Measurements from ENCODE around the gene CNTN5.
"Not testable (repeated sequence)": the region's sequence is repeated elsewhere in the genome, so short reads cannot be mapped to it uniquely, and the experiment has no call there.

CNTN5 gene

GRCh38 chr11:99814021-99814420 is 793.3 kb downstream of the CNTN5 start:
- no peaks in the 10 kb centered on the region for H3K36me3 ChIP-seq (ENCODE audit: control insufficient read depth, insufficient read depth, low read length)
- no peak overlapping the region for H3K4me3 ChIP-seq (ENCODE audit: low read depth, low read length)
- H3K9me3 ChIP-seq (ENCODE audit: control insufficient read depth, insufficient read depth, low read length), result no peaks in the 10 kb centered on the region
- H3K9ac ChIP-seq (ENCODE audit: low read depth, low read length), result no peak overlapping the region
- no peaks in the 10 kb centered on the region for H3K27me3 ChIP-seq (ENCODE audit: control insufficient read depth, insufficient read depth, low read length)
- no peaks in the 10 kb centered on the region for H3K4me1 ChIP-seq (ENCODE audit: control insufficient read depth, insufficient read depth, low read length)

DNA sequence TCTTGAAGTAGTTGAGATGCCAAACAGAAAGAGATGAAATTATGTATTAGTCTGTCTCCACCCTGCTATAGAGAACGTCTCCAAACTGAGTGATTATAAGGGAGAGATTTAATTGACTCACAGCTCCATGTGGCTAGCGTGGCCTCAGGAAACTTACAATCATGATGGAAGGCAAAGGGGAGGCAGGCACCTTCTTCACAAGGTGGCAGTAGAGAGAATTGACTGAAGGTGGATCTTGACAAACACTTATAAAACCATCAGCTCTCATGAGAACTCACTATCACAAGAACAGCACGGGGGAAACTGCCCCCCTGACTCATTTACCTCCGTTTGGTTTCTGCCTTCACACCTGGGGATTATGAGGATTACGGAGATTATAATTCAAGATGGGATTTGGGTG is 794.0 kb downstream of the CNTN5 start:
- H3K36me3 ChIP-seq (ENCODE audit: control insufficient read depth, insufficient read depth, low read length), result no peaks in the 10 kb centered on the region
- H3K9ac ChIP-seq (ENCODE audit: low read depth, low read length), result no peak overlapping the region
- H3K4me3 ChIP-seq (ENCODE audit: low read depth, low read length), result no peak overlapping the region
- H3K9me3 ChIP-seq (ENCODE audit: control insufficient read depth, insufficient read depth, low read length), result no peaks in the 10 kb centered on the region
- H3K27me3 ChIP-seq (ENCODE audit: control insufficient read depth, insufficient read depth, low read length), result no peaks in the 10 kb centered on the region
- no peaks in the 10 kb centered on the region for H3K4me1 ChIP-seq (ENCODE audit: control insufficient read depth, insufficient read depth, low read length)

- Histone ChIP-seq H3K9ac (ENCODE audit: low read depth, low read length) (no peak overlapping the region), H3K27me3 (ENCODE audit: control insufficient read depth, insufficient read depth, low read length) (no peaks in the 10 kb centered on the region), H3K4me3 (ENCODE audit: low read depth, low read length) (no peak overlapping the region), H3K9me3 (ENCODE audit: control insufficient read depth, insufficient read depth, low read length) (no peaks in the 10 kb centered on the region), H3K4me1 (ENCODE audit: control insufficient read depth, insufficient read depth, low read length) (no peaks in the 10 kb centered on the region), H3K36me3 (ENCODE audit: control insufficient read depth, insufficient read depth, low read length) (no peaks in the 10 kb centered on the region)
Measured at GRCh38 chr11:99818991-99819390, 798.2 kb downstream of the CNTN5 start.

- no peaks in the 10 kb centered on the region for H3K9me3 ChIP-seq (ENCODE audit: control insufficient read depth, insufficient read depth, low read length)
- H3K36me3 ChIP-seq (ENCODE audit: control insufficient read depth, insufficient read depth, low read length), result no peaks in the 10 kb centered on the region
- no peak overlapping the region for H3K4me3 ChIP-seq (ENCODE audit: low read depth, low read length)
- no peaks in the 10 kb centered on the region for H3K4me1 ChIP-seq (ENCODE audit: control insufficient read depth, insufficient read depth, low read length)
- H3K9ac ChIP-seq (ENCODE audit: low read depth, low read length), result no peak overlapping the region
- H3K27me3 ChIP-seq (ENCODE audit: control insufficient read depth, insufficient read depth, low read length), result no peaks in the 10 kb centered on the region
Measured at GRCh38 chr11:99822846-99823565, 802.3 kb downstream of the CNTN5 start.

GRCh38 chr11:99836739-99837138 is 816.0 kb downstream of the CNTN5 start:
- H3K27me3 ChIP-seq (ENCODE audit: control insufficient read depth, insufficient read depth, low read length); H3K4me3 ChIP-seq (ENCODE audit: low read depth, low read length); H3K4me1 ChIP-seq (ENCODE audit: control insufficient read depth, insufficient read depth, low read length); H3K36me3 ChIP-seq (ENCODE audit: control insufficient read depth, insufficient read depth, low read length); H3K9ac ChIP-seq (ENCODE audit: low read depth, low read length); H3K9me3 ChIP-seq (ENCODE audit: control insufficient read depth, insufficient read depth, low read length): not testable (repeated sequence)

DNA sequence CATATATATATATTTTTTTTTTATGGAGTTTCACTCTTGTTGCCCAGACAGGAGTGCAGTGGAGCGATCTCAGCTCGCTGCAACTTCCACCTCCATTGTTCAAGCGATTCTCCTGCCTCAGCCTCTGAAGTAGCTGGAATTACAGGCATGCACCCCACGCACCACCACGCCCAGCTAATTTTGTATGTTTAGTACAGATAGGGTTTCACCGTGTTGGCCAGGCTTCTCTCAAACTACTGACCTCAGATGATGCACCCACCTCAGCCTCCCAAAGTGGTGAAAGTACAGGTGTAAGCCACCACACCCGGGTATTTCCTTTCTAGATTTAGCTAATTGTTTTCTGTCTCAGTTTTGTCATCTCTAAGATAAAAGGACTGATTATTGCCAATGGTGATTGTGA is 821.1 kb downstream of the CNTN5 start:
- Histone ChIP-seq H3K27me3 (ENCODE audit: control insufficient read depth, insufficient read depth, low read length) (no peaks in the 10 kb centered on the region), H3K36me3 (ENCODE audit: control insufficient read depth, insufficient read depth, low read length) (no peaks in the 10 kb centered on the region), H3K9ac (ENCODE audit: low read depth, low read length) (no peak overlapping the region), H3K9me3 (ENCODE audit: control insufficient read depth, insufficient read depth, low read length) (no peaks in the 10 kb centered on the region), H3K4me1 (ENCODE audit: control insufficient read depth, insufficient read depth, low read length) (no peaks in the 10 kb centered on the region), H3K4me3 (ENCODE audit: low read depth, low read length) (no peak overlapping the region)

GRCh38 chr11:99865951-99866350 is 845.2 kb downstream of the CNTN5 start:
- Histone ChIP-seq H3K4me3 (ENCODE audit: low read depth, low read length) (no peak overlapping the region), H3K9me3 (ENCODE audit: control insufficient read depth, insufficient read depth, low read length) (no peaks in the 10 kb centered on the region), H3K27me3 (ENCODE audit: control insufficient read depth, insufficient read depth, low read length) (no peaks in the 10 kb centered on the region), H3K4me1 (ENCODE audit: control insufficient read depth, insufficient read depth, low read length) (peaks cover 2% of the 10 kb centered on the region), H3K9ac (ENCODE audit: low read depth, low read length) (no peak overlapping the region), H3K36me3 (ENCODE audit: control insufficient read depth, insufficient read depth, low read length) (no peaks in the 10 kb centered on the region)

DNA sequence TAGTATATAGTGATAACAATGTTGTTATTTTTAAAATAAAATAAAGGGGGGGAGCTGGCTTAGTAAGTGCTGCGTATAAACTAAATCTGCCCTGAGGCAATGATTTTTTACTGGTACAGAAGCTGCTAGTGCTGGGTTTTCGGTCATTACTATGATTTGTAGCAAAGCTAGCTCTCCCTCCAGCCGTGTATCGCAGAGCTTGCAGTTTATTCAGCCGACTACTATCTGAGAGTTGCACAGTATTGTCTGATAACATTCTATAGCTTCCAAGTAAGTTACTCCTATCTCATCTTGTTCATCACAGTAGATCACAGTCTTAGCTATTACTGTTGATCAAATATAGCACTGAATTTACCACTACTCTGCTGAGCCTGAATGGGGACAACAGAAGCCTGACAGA is 860.9 kb downstream of the CNTN5 start:
- Histone ChIP-seq H3K4me3 (ENCODE audit: low read depth, low read length) (no peak overlapping the region), H3K9ac (ENCODE audit: low read depth, low read length) (no peak overlapping the region), H3K27me3 (ENCODE audit: control insufficient read depth, insufficient read depth, low read length) (no peaks in the 10 kb centered on the region), H3K9me3 (ENCODE audit: control insufficient read depth, insufficient read depth, low read length) (no peaks in the 10 kb centered on the region), H3K4me1 (ENCODE audit: control insufficient read depth, insufficient read depth, low read length) (no peaks in the 10 kb centered on the region), H3K36me3 (ENCODE audit: control insufficient read depth, insufficient read depth, low read length) (no peaks in the 10 kb centered on the region)

DNA sequence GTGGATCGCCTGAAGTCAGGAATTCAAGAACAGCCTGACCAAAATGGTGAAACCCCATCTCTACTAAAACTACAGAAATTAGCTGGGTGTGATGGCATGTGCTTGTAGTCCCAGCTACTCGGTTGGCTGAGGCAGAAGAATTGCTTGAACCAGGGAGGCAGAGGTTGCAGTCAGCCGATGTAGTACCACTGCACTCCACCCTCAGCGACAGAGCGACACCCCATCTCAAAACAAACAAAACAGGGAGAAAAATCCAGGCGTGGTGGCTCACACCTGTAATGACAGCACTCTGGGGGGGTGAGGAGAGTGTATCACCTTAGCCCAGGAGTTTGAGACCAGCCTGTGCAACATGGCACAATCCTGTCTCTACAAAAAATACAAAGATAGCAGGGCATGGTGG is 864.0 kb downstream of the CNTN5 start:
- H3K27me3 ChIP-seq (ENCODE audit: control insufficient read depth, insufficient read depth, low read length), result no peaks in the 10 kb centered on the region
- no peak overlapping the region for H3K4me3 ChIP-seq (ENCODE audit: low read depth, low read length)
- H3K9ac ChIP-seq (ENCODE audit: low read depth, low read length), result no peak overlapping the region
- H3K4me1 ChIP-seq (ENCODE audit: control insufficient read depth, insufficient read depth, low read length), result no peaks in the 10 kb centered on the region
- no peaks in the 10 kb centered on the region for H3K9me3 ChIP-seq (ENCODE audit: control insufficient read depth, insufficient read depth, low read length)
- no peaks in the 10 kb centered on the region for H3K36me3 ChIP-seq (ENCODE audit: control insufficient read depth, insufficient read depth, low read length)

- H3K4me1 ChIP-seq (ENCODE audit: control insufficient read depth, insufficient read depth, low read length), result no peaks in the 10 kb centered on the region
- H3K9ac ChIP-seq (ENCODE audit: low read depth, low read length), result no peak overlapping the region
- no peaks in the 10 kb centered on the region for H3K9me3 ChIP-seq (ENCODE audit: control insufficient read depth, insufficient read depth, low read length)
- no peaks in the 10 kb centered on the region for H3K36me3 ChIP-seq (ENCODE audit: control insufficient read depth, insufficient read depth, low read length)
- no peak overlapping the region for H3K4me3 ChIP-seq (ENCODE audit: low read depth, low read length)
- no peaks in the 10 kb centered on the region for H3K27me3 ChIP-seq (ENCODE audit: control insufficient read depth, insufficient read depth, low read length)
Measured at GRCh38 chr11:99887481-99887880, 866.7 kb downstream of the CNTN5 start.

DNA sequence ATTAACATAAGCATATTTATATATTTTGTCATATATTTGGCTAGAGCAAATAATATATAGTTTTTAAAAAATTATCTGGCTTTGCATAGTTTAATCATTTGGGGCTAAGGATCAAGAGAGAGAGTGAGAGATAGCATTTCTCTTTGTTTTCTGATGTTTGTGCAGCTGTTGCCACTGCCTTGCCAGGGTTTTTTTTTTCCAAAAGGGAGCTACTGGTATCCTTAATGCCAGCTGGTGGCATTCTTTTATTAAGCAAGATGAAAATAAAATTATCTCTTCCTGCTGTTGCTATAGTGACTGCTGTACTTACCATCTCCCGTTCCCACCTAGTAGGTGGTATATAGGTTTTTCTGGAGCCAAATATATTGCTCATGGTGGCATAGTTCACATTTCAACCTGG is 873.1 kb downstream of the CNTN5 start:
- Histone ChIP-seq H3K36me3 (ENCODE audit: control insufficient read depth, insufficient read depth, low read length) (no peaks in the 10 kb centered on the region), H3K27me3 (ENCODE audit: control insufficient read depth, insufficient read depth, low read length) (no peaks in the 10 kb centered on the region), H3K4me1 (ENCODE audit: control insufficient read depth, insufficient read depth, low read length) (no peaks in the 10 kb centered on the region), H3K9ac (ENCODE audit: low read depth, low read length) (no peak overlapping the region), H3K9me3 (ENCODE audit: control insufficient read depth, insufficient read depth, low read length) (no peaks in the 10 kb centered on the region), H3K4me3 (ENCODE audit: low read depth, low read length) (no peak overlapping the region)

DNA sequence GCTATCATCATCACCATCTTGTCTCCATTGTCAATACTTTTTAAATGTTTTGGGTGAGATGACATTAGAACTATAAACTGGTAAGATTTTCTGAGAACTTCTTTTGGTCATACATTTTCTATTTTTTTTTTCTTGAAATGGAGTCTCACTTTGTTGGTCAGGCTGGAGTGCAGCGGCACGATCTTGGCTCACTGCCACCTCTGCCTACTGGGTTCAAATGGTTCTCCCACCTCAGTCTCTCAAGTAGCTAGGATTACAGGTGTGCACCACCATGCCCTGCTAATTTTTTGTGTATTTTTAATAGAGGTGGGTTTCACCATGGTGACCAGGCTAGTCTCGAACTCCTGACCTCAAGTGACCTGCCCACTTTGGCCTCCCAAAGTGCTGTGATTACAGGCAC is 880.4 kb downstream of the CNTN5 start:
- Histone ChIP-seq H3K9me3 (ENCODE audit: control insufficient read depth, insufficient read depth, low read length) (no peaks in the 10 kb centered on the region), H3K9ac (ENCODE audit: low read depth, low read length) (no peak overlapping the region), H3K36me3 (ENCODE audit: control insufficient read depth, insufficient read depth, low read length) (no peaks in the 10 kb centered on the region), H3K27me3 (ENCODE audit: control insufficient read depth, insufficient read depth, low read length) (no peaks in the 10 kb centered on the region), H3K4me1 (ENCODE audit: control insufficient read depth, insufficient read depth, low read length) (no peaks in the 10 kb centered on the region), H3K4me3 (ENCODE audit: low read depth, low read length) (no peak overlapping the region)
